Activated effector memory CD4-positive, alpha-beta T cell treated with anti-CD3 and anti-CD28 coated beads, Interleukin-2, amount 50 U/mL, for 16 hours (primary cell): ENCODE results near the gene XKR8.
A peak's percentile ranks its signal among the peaks of the same experiment; 100 is the strongest.

Source experiments
- DNase-seq: peaks from one replicate; pipeline ENCODE4 v3.0.0-alpha.2; 2020

The XKR8 gene

GRCh38 chr1:27956761-27957160 is 3.0 kb upstream of the XKR8 start:
- no peak for DNase-seq

GRCh38 chr1:27957655-27958054 is 2.1 kb upstream of the XKR8 start:
- DNase-seq: no peak

GRCh38 chr1:27958513-27958912 is 1.3 kb upstream of the XKR8 start:
- no peak for DNase-seq

- peak; percentile 61 for DNase-seq
These were observed 1.2 kb downstream of the XKR8 start for GRCh38 chr1:27960762-27961645.

- DNase-seq: peak; percentile 47
These were observed 2.0 kb downstream of the XKR8 start for GRCh38 chr1:27961646-27962221.

GRCh38 chr1:27963393-27963792 is 3.6 kb downstream of the XKR8 start:
- no peak for DNase-seq

GRCh38 chr1:27966402-27967105 is 6.8 kb downstream of the XKR8 start:
- no peak for DNase-seq

GRCh38 chr1:27967106-27967883 is 7.5 kb downstream of the XKR8 start:
- DNase-seq: no peak

- no peak for DNase-seq
These were observed 8.2 kb downstream of the XKR8 start for GRCh38 chr1:27967884-27968466.

- DNase-seq: no peak
These were observed 8.9 kb downstream of the XKR8 start for GRCh38 chr1:27968692-27969091.

- no peak for DNase-seq
These were observed 10.6 kb downstream of the XKR8 start for GRCh38 chr1:27970401-27970800.

GRCh38 chr1:27971674-27972073 is 11.9 kb downstream of the XKR8 start:
- DNase-seq: no peak

- no peak for DNase-seq
These were observed 12.4 kb downstream of the XKR8 start for GRCh38 chr1:27972141-27972540.

GRCh38 chr1:27973771-27974416 is 14.1 kb downstream of the XKR8 start:
- DNase-seq: no peak

- no peak for DNase-seq
These were observed 14.6 kb downstream of the XKR8 start for GRCh38 chr1:27974417-27974781.

GRCh38 chr1:27979151-27979858 is 19.5 kb downstream of the XKR8 start:
- no peak for DNase-seq

GRCh38 chr1:27979859-27980201 is 20.1 kb downstream of the XKR8 start:
- DNase-seq: no peak

- DNase-seq: no peak
These were observed 20.6 kb downstream of the XKR8 start for GRCh38 chr1:27980216-27980845.

- no peak for DNase-seq
These were observed 21.4 kb downstream of the XKR8 start for GRCh38 chr1:27981145-27981544.

GRCh38 chr1:27990920-27991537 is 31.3 kb downstream of the XKR8 start:
- DNase-seq: no peak

- DNase-seq: peak; percentile 81
These were observed 32.5 kb downstream of the XKR8 start for GRCh38 chr1:27992276-27992675.
